Measurements from ENCODE around the gene RABEP2.
"Not testable (repeated sequence)": the region's sequence is repeated elsewhere in the genome, so short reads cannot be mapped to it uniquely, and the experiment has no call there.

Gene RABEP2

DNA sequence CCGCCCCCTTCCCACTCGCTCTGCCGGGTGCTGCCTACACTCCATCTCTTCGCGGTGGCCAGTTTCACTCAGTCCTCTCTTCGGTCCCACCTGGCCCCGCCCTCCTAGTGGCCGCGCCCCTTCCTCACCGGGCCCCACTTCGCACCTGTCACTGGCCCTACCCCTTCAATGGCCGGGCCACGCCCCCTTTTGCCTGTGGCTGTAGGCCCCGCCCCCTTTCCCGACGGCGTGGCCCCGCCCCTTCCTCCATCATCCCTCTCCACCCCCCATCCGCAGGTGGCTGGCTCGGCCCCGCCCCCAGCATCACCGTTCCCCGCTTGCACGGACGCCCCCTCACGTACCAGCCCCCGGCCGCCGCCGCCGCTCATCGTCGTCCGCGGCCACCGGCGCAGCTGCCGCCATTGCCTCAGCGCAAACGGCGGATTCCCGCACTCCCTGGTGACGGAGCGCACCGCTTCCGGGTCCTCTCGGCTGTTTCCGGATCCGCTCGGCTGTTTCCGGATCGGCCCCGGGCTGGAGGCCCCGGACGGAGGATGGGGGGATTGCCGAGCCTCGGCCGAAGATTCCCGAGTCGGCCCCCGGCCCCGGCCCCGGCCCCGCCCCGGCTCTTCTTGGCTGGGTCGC lies at the start of gene RABEP2:
RABEP2 (minus strand) TSS at position 477 of the 624 bp plus-strand sequence; CDS start at position 402, 75 bp downstream.
- TF ChIP-seq, protein P1, sequence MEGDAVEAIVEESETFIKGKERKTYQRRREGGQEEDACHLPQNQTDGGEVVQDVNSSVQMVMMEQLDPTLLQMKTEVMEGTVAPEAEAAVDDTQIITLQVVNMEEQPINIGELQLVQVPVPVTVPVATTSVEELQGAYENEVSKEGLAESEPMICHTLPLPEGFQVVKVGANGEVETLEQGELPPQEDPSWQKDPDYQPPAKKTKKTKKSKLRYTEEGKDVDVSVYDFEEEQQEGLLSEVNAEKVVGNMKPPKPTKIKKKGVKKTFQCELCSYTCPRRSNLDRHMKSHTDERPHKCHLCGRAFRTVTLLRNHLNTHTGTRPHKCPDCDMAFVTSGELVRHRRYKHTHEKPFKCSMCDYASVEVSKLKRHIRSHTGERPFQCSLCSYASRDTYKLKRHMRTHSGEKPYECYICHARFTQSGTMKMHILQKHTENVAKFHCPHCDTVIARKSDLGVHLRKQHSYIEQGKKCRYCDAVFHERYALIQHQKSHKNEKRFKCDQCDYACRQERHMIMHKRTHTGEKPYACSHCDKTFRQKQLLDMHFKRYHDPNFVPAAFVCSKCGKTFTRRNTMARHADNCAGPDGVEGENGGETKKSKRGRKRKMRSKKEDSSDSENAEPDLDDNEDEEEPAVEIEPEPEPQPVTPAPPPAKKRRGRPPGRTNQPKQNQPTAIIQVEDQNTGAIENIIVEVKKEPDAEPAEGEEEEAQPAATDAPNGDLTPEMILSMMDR (IDR thresholded peaks at IDR 0.05; ENCODE audit: control insufficient read depth, extremely low read depth, insufficient read depth) = no peak
- DNase-seq (ENCODE audit: low read depth) = peak; percentile 93
- H3K4me3 ChIP-seq (ENCODE audit: low read depth, low read length) = peak within 1 kb of the TSS; percentile 81

- TF ChIP-seq, protein P1 (IDR thresholded peaks at IDR 0.05; ENCODE audit: control insufficient read depth, extremely low read depth, insufficient read depth) = no peak
- peak; percentile 90 for DNase-seq (ENCODE audit: low read depth)
- H3K4me3 ChIP-seq (ENCODE audit: low read depth, low read length) = peak within 1 kb of the TSS; percentile 98
Measured at GRCh38 chr16:28974437-28975157, 49.6 kb upstream of the RABEP2 start, which contains the start of gene SPNS1. TSS of gene SPNS1 (plus strand) at chr16:28974778. CDS start at chr16:28975152, 374 bp downstream.

- H3K4me3 ChIP-seq (ENCODE audit: low read depth, low read length) = peak overlapping the region; percentile 98
- no peak for DNase-seq (ENCODE audit: low read depth)
- TF ChIP-seq, protein P1 (IDR thresholded peaks at IDR 0.05; ENCODE audit: control insufficient read depth, extremely low read depth, insufficient read depth) = peak; percentile 50
Measured at GRCh38 chr16:28974007-28974436, 49.0 kb upstream of the RABEP2 start.

DNA sequence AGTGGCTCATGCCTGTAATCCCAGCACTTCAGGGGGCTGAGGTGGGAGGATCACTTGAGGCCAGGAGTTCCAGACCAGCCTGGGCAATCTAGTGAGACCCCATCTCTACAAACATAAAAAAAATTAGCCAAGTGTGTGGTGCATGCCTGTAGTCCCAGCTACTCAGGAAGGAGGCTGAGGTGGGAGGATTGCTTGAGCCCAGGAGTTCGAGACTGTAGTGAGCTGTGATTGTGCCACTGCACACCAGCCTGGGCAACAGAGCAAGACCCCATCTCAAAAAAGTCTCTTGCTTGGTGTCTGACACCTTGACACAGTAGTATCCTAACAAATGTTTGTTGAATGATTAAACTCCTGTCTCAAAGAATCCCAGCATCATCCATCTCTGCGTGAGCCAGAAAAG lies 44.7 kb upstream of the RABEP2 start:
- H3K4me3 ChIP-seq (ENCODE audit: low read depth, low read length); DNase-seq (ENCODE audit: low read depth): not testable (repeated sequence)

DNA sequence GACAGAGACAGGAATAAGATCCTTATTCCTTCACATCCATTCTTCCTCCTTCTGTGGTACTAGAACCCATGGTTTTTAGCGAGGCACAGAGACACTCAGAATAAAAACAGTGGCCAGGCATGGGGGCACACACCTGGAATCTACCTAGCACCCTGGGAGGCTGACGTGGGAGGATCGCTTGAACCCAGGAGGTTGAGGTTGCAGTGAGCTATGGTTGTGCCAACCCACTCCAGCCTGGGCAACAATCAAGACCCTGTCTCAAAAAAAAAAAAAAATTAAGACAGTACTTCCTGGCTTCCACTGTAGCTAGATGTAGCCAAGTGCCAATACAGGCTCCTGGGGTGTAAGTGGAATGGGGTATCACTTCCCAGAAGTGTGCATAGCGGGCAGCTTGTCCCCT lies 42.1 kb upstream of the RABEP2 start:
- no peak for DNase-seq (ENCODE audit: low read depth)
- H3K4me3 ChIP-seq (ENCODE audit: low read depth, low read length) = no peak overlapping the region
- TF ChIP-seq, protein P1 (IDR thresholded peaks at IDR 0.05; ENCODE audit: control insufficient read depth, extremely low read depth, insufficient read depth) = no peak

DNA sequence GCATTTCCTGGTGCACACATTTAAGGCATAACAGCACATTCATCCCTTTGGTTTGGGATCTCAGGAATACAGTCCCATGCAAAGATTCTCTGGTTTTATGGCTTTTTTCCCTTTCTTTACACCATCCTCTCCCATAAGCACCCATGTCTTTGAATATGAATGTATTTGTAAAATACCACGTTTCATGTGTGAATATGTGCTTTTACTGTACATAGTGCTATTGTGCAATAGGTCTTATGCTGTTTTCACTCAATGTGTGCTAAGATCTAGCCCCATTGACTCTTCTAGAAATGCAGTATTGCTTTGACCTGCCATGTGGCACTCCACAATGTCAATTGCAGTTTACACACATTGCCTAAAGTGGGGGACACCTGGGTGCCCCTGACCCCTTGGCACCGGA lies 39.5 kb upstream of the RABEP2 start:
- H3K4me3 ChIP-seq (ENCODE audit: low read depth, low read length) = no peak overlapping the region
- no peak for DNase-seq (ENCODE audit: low read depth)
- TF ChIP-seq, protein P1 (IDR thresholded peaks at IDR 0.05; ENCODE audit: control insufficient read depth, extremely low read depth, insufficient read depth) = no peak

GRCh38 chr16:28964072-28964471 lies 39.0 kb upstream of the RABEP2 start:
- DNase-seq (ENCODE audit: low read depth) = no peak
- TF ChIP-seq, protein P1 (IDR thresholded peaks at IDR 0.05; ENCODE audit: control insufficient read depth, extremely low read depth, insufficient read depth) = no peak
- no peak overlapping the region for H3K4me3 ChIP-seq (ENCODE audit: low read depth, low read length)

Measured in LNCaP clone FGC (cell line).